Fibroblast of pulmonary artery (primary cell): ENCODE measurements around the gene PDIK1L.
"Not testable (repeated sequence)": the region's sequence is repeated elsewhere in the genome, so short reads cannot be mapped to it uniquely, and the experiment has no call there.

Experiments
- DNase-seq: peaks from one replicate; pipeline ENCODE4 v3.0.0-alpha.2; 2010; ENCODE audit warnings: low read depth
- H3K4me3 ChIP-seq: replicated peaks from 2 replicates; pipeline ENCODE4 v1.5.1; 2011; ENCODE audit warnings: low read depth, mild to moderate bottlenecking, control low read depth, low read length, moderate library complexity
- TF ChIP-seq, protein P1 (sequence below): IDR thresholded peaks from 2 replicates; pipeline ENCODE4 v1.5.1; 2011; ENCODE audit warnings: mild to moderate bottlenecking, control low read depth, low read length, inconsistent platforms; ENCODE audit errors: missing control alignments

The PDIK1L gene

DNA sequence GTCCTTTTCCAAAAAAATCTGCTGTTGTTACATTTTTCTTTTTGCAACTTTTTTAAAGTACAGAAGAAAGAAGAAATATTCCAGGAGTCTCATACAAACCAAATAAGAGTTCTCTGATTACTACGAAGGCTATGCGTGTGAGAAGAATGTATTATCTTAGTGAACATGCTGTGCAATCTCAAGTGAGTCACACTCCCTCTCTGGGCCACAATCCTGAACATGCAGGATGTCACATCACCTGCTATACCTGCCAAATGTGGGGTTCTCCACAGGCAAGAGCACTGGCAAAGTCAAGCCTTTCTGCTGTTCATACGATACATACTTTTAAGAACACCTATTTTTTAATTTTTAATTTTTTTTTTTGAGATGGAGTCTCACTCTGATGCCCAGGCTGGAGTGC lies 22.5 kb upstream of the PDIK1L start:
- no peak for DNase-seq
- H3K4me3 ChIP-seq: no peak overlapping the region
- TF ChIP-seq, protein P1, sequence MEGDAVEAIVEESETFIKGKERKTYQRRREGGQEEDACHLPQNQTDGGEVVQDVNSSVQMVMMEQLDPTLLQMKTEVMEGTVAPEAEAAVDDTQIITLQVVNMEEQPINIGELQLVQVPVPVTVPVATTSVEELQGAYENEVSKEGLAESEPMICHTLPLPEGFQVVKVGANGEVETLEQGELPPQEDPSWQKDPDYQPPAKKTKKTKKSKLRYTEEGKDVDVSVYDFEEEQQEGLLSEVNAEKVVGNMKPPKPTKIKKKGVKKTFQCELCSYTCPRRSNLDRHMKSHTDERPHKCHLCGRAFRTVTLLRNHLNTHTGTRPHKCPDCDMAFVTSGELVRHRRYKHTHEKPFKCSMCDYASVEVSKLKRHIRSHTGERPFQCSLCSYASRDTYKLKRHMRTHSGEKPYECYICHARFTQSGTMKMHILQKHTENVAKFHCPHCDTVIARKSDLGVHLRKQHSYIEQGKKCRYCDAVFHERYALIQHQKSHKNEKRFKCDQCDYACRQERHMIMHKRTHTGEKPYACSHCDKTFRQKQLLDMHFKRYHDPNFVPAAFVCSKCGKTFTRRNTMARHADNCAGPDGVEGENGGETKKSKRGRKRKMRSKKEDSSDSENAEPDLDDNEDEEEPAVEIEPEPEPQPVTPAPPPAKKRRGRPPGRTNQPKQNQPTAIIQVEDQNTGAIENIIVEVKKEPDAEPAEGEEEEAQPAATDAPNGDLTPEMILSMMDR: no peak

DNA sequence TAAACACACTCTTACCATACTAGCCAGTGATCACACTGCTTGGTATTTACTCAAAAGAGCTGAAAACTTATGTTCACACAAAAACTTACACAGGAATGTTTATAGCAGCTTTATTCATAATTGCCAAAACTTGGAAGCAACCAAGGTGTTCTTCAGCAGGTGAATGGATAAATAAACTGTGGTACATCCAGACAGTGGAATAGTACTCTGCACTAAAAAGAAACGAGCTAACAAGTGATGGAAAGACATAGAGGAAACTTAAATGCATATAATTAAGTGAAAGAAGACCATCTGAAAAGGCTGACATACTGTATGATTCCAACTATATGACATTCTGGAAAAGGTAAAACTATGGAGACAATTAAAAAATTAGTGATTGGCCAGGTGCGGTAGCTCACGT lies 20.7 kb upstream of the PDIK1L start:
- no peak for DNase-seq
- TF ChIP-seq, protein P1: no peak

DNA sequence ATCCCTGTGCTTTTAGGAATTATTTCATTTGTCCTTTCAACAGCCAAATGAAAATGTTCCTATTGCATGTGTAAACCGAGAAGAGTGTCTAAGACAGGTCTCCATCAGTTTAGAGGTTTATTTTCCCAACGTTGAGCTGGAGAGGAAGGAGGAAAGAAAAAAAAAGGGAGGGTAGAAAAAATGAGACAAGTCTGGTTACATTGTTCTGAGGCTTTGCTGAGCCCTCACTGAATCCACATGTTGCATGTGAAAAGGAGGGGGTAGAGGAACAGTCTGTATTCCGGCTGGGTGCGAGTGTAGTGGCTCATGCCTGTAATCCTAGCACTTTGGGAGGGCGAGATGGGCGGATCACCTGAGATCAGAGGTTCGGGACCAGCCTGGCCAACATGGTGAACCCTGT lies 19.2 kb upstream of the PDIK1L start:
- TF ChIP-seq, protein P1: no peak
- DNase-seq: no peak

More for the DNA sequence above, 20.7 kb upstream of the PDIK1L start:
- no peak overlapping the region for H3K4me3 ChIP-seq

DNA sequence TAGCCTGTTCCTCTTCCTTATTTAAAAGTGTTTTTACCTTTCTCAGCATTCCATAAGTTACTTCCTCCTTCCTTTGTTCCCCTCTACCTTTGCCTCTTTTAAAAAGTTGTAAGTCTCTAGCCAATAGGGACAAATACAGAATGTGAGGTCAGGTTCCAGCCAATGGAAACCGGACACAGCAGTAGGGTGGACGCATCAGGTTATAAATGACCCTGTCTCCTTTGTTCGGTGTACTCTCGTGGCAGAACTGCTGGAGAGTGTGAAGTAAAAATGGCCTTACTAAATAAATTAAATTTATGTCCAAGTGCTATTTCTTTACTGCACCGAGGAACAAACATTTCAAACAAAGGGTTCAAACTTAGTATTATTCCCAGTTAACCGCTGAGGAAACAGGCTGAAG lies 18.1 kb upstream of the PDIK1L start:
- DNase-seq, H3K4me3 ChIP-seq: not testable (repeated sequence)

More for the DNA sequence above, 19.2 kb upstream of the PDIK1L start:
- no peak overlapping the region for H3K4me3 ChIP-seq

DNA sequence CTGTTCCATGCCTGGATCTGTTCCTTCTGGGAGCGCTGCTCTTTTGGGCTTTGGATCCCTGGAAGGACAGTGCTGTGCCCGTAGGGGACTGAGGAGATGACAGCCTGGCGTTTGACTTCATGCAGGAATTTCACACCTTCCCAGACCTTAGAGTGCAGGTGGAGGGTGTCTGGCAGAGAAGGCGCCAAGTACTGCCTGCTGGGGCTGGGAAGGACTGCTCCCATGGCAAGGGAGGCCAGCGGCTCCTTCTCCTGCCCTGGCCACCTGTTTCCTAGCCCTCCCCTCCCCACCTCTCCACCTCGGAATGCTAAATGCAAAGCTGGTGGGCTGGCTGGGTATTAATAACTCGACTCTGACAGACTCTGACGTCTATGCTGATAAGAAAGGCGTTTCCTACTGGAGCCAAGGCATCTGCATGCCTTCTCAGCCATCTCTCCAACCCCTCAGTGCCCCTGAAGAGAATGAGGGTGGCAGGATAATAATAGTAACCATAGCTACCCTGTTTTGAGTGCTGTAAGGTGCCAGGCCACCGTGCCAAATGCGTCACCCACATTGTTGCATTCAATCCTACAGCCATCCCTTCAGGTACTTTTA lies 17.5 kb upstream of the PDIK1L start:
- DNase-seq: peak; percentile 53
- TF ChIP-seq, protein P1: no peak
- H3K4me3 ChIP-seq: no peak overlapping the region

DNA sequence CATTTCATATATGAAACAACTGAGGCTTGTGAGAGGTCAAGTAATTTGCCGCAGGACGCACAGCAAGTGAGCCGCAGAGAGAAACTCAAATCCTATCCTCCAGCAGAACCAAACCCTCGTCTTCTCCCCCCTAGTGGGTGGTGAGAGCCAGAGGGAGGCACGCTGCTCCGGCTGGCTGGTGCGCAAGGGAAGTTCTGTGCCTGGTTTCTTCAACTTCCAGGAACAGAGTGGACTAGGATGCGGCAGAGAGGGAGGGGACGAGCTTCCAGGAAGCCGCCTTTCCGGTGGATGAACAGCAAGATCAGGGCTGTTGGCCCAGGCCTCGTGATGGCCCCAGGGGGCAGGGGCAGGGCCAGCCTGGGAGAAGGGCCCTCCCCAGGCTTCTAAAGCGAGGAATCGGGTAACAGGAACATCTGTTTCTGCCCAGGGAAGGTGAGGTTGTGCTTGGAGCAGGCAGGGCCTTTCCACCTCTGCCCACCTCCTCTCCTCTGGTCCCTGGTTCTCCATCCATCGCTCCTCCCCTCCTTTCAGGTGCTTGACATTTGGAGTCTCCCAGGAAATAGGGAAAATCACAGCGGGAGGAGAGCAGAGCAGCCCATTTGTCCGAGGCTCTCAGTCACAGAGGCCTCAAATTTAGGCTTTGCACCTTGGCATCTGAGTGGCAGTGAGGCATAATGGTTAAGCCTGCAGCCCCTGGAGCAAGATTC lies 16.8 kb upstream of the PDIK1L start:
- TF ChIP-seq, protein P1: peak; percentile 22
- H3K4me3 ChIP-seq: no peak overlapping the region
- peak; percentile 48 for DNase-seq

DNA sequence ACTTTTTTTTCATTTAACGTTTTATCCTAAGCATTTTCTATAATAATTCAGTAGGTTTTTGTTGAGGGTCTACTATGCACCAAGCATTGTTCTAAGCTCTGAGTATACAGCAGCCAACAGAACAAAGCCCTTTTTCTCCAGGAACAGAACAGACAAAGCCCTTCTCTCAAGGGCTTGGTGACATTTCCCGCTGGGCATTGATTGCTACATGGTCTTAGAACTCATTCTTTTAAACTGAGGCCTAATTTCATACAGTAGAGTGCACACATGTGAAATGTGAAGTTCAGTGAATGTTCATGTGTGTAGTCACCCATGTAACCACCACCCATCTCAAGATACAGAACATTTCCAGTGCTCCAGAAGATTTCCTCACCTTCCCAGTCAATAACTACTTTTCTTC lies 15.2 kb upstream of the PDIK1L start:
- no peak overlapping the region for H3K4me3 ChIP-seq
- DNase-seq: no peak
- TF ChIP-seq, protein P1: no peak
